GM10847 (cell line): ENCODE measurements around the gene RASGEF1C.

Experiments used
- POLR2A ChIP-seq: IDR thresholded peaks from 2 replicates; pipeline ENCODE4 v1.6.1; 2011; ENCODE audit not compliant: insufficient read length; ENCODE audit errors: extremely low read depth

RASGEF1C gene

GRCh38 chr5:180070756-180071530, 138.1 kb downstream of the RASGEF1C start:
- no peak for TF ChIP-seq POLR2A

GRCh38 chr5:180069589-180070247, 139.3 kb downstream of the RASGEF1C start:
- TF ChIP-seq POLR2A, result no peak

- TF ChIP-seq POLR2A, result no peak
Observed at GRCh38 chr5:180068519-180069090, 140.4 kb downstream of the RASGEF1C start.

- TF ChIP-seq POLR2A, result no peak
Observed at GRCh38 chr5:180067986-180068385, 141.0 kb downstream of the RASGEF1C start.

GRCh38 chr5:180060192-180060591, 148.8 kb downstream of the RASGEF1C start:
- no peak for TF ChIP-seq POLR2A

- TF ChIP-seq POLR2A, result no peak
Observed at GRCh38 chr5:180059326-180059725, 149.7 kb downstream of the RASGEF1C start.

- TF ChIP-seq POLR2A, result no peak
Observed at GRCh38 chr5:180056153-180056552, 152.9 kb downstream of the RASGEF1C start.

- no peak for TF ChIP-seq POLR2A
Observed at GRCh38 chr5:180054226-180054625, 154.8 kb downstream of the RASGEF1C start.

- TF ChIP-seq POLR2A, result no peak
Observed at GRCh38 chr5:180053061-180053602, 155.9 kb downstream of the RASGEF1C start.

GRCh38 chr5:180052211-180052818, 156.7 kb downstream of the RASGEF1C start:
- TF ChIP-seq POLR2A, result no peak
